ENCODE results near the gene CNTNAP1. TPM values are rescaled to one million over a fixed set of nuclear protein-coding genes. Genes with fewer than 3 reads are reported as not detected.
"Not testable (repeated sequence)": the region's sequence is repeated elsewhere in the genome, so short reads cannot be mapped to it uniquely, and the experiment has no call there.

CNTNAP1 gene
- total RNA-seq, 1 donor from 2014 or later = 15.1 TPM

GRCh38 chr17:42657824-42658588, 24.3 kb upstream of the CNTNAP1 start:
- Histone ChIP-seq H3K4me1 (peaks cover 14% of the 10 kb centered on the region), H3K27me3 (no peaks in the 10 kb centered on the region), H3K79me2 (ENCODE audit: low read depth) (no peaks in the 10 kb centered on the region), H3K9me3 (ENCODE audit: low read depth) (no peaks in the 10 kb centered on the region), H3K9ac (no peak overlapping the region), H3F3A (ENCODE audit: low read depth) (peaks cover 18% of the 10 kb centered on the region), H4K20me1 (ENCODE audit: low read depth) (peaks cover 4% of the 10 kb centered on the region), H3K4me2 (no peak overlapping the region), H2AFZ (replicated peaks) (no peak overlapping the region), H3K36me3 (no peaks in the 10 kb centered on the region), H3K4me3 (no peak overlapping the region), H3K27ac (no peak overlapping the region)
- TF ChIP-seq EZH2phosphoT487 (IDR thresholded peaks at IDR 0.05) = no peak
- no peak for TF ChIP-seq EZH2 (IDR thresholded peaks at IDR 0.05)
- no peak for TF ChIP-seq CTCF (IDR thresholded peaks at IDR 0.05)
- no peak overlapping the region for H3K27ac Mint-ChIP-seq
- H3K27me3 Mint-ChIP-seq (ENCODE audit: insufficient read depth, low read depth) = peaks cover 2% of the 10 kb centered on the region
- DNase-seq (ENCODE audit: low spot score) = no peak
- H3K4me3 Mint-ChIP-seq = peak overlapping the region; percentile 91
- peaks cover 20% of the 10 kb centered on the region for H3K4me1 Mint-ChIP-seq
- peaks cover 8% of the 10 kb centered on the region for H3K36me3 Mint-ChIP-seq
- peaks cover 2% of the 10 kb centered on the region for H3K9me3 Mint-ChIP-seq

DNA sequence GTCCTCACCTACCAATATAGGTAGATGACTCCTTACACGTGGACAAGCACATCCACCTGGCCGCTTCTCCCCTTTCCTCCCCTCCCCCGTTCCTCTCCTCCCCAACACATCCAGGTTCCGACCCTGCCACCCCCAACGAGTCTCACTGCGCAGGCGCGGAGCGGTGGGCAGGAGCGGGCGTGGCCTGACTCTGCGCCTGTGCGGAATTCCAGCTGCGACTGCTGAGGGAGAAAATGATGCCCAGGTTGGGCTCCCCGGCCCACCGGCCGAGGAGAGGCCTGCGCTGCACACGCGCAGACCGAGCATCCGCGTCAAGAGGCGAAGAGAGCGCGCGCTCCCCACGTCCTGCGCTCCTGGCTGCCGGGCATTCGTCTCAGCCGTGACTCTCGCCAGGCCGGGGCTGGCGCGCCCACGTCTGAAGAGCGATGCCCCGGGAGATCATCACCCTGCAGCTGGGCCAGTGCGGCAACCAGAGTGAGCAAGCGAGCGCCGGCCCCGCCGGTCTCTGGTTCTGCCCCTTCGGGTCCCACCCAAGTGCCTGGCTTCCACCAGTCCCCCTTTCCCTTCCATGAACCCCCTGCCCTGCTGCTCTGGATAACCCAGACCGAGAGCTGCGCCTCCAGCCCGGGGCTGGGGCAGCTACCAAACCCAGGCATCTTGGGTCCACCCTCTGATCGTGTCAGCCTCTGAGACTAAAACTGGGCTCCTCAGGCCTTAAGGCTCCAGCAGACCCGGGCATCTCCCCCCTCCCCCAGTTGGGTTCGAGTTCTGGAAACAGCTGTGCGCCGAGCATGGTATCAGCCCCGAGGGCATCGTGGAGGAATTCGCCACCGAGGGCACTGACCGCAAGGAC, 23.0 kb upstream of the CNTNAP1 start, which contains the start of gene TUBG2:
TUBG2 (plus strand) TSS at position 206 of the 853 bp plus-strand sequence; CDS start at position 426, 220 bp downstream.
- H3K4me3 Mint-ChIP-seq = peak within 1 kb of the TSS; percentile 91
- peak within 1 kb of the TSS; percentile 86 for H3K4me2 ChIP-seq
- peaks cover 4% of the 10 kb centered on the region for H4K20me1 ChIP-seq (ENCODE audit: low read depth)
- no peak within 1 kb of the TSS for H3K27ac ChIP-seq
- peaks cover 11% of the 10 kb centered on the region for H3K36me3 Mint-ChIP-seq
- no peak for TF ChIP-seq CTCF (IDR thresholded peaks at IDR 0.05)
- no peak for TF ChIP-seq EZH2 (IDR thresholded peaks at IDR 0.05)
- TF ChIP-seq EZH2phosphoT487 (IDR thresholded peaks at IDR 0.05) = no peak
- H3K4me3 ChIP-seq = peak within 1 kb of the TSS; percentile 61
- H3K9me3 Mint-ChIP-seq = peaks cover 2% of the 10 kb centered on the region
- H3F3A ChIP-seq (ENCODE audit: low read depth) = peaks cover 5% of the 10 kb centered on the region
- H3K27ac Mint-ChIP-seq = no peak within 1 kb of the TSS
- no peaks in the 10 kb centered on the region for H3K9me3 ChIP-seq (ENCODE audit: low read depth)
- DNase-seq (ENCODE audit: low spot score) = peak; percentile 96
- no peaks in the 10 kb centered on the region for H3K79me2 ChIP-seq (ENCODE audit: low read depth)
- peaks cover 14% of the 10 kb centered on the region for H3K4me1 Mint-ChIP-seq
- no peaks in the 10 kb centered on the region for H3K27me3 ChIP-seq
- no peaks in the 10 kb centered on the region for H3K36me3 ChIP-seq
- H2AFZ ChIP-seq (replicated peaks) = peak within 1 kb of the TSS; percentile 48
- H3K27me3 Mint-ChIP-seq (ENCODE audit: insufficient read depth, low read depth) = peaks cover 2% of the 10 kb centered on the region
- H3K4me1 ChIP-seq = peaks cover 4% of the 10 kb centered on the region
- H3K9ac ChIP-seq = peak within 1 kb of the TSS; percentile 15

GRCh38 chr17:42659932-42660274, 22.4 kb upstream of the CNTNAP1 start:
- not testable (repeated sequence) for H4K20me1 ChIP-seq (ENCODE audit: low read depth); H3K27ac ChIP-seq; H3K4me1 ChIP-seq; H3F3A ChIP-seq (ENCODE audit: low read depth); H3K27me3 Mint-ChIP-seq (ENCODE audit: insufficient read depth, low read depth); H3K36me3 ChIP-seq; H3K27ac Mint-ChIP-seq; DNase-seq (ENCODE audit: low spot score); H3K27me3 ChIP-seq; H3K9me3 ChIP-seq (ENCODE audit: low read depth); H3K79me2 ChIP-seq (ENCODE audit: low read depth); H3K9me3 Mint-ChIP-seq
- Mint-ChIP-seq H3K4me1 (peaks cover 14% of the 10 kb centered on the region), H3K4me3 (peak overlapping the region; percentile 91), H3K36me3 (peaks cover 12% of the 10 kb centered on the region)
- Histone ChIP-seq H2AFZ (replicated peaks) (peak overlapping the region; percentile 5), H3K9ac (peak overlapping the region; percentile 15), H3K4me3 (peak overlapping the region; percentile 61), H3K4me2 (peak overlapping the region; percentile 86)
